Astrocyte of the spinal cord (primary cell): ENCODE data around the gene NR5A2.

ENCODE experiments used
- DNase-seq: peaks from one replicate; pipeline ENCODE4 v3.0.0; 2011; ENCODE audit warnings: low read depth, low spot score
- H3K4me3 ChIP-seq: 2 replicates; pipeline ENCODE4 v1.5.1; 2011; ENCODE audit warnings: low read depth, mild to moderate bottlenecking, low read length, moderate library complexity
- in situ Hi-C: cut with HindIII; loops from 2 replicates; pipeline ENCODE4 v1.10.0; 2017; ENCODE audit warnings: low sequenced_read_pairs
- TF ChIP-seq, protein P1 (sequence below): IDR thresholded peaks from 2 replicates; pipeline ENCODE4 v1.5.1; 2012; ENCODE audit warnings: low read depth, mild to moderate bottlenecking, low read length, inconsistent platforms

Gene NR5A2

DNA sequence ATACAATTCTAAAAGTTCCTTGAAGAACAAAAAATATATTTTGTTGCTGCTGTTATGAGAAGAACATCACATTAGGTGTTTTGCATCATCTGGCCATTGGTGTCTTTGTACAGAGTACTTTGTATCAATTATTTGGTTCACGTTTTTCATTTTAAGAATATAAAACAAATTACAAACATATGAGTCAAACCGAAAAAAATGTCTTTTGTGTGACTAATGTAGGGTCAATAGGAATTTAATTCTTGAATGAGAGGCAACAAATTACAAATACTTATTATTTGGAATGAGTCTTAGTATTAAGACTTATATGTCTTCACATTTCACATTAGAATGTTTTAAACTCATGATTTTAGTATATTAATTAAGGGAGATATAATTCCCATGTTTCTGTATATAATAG, 54.8 kb downstream of the NR5A2 start:
- DNase-seq, result no peak
- TF ChIP-seq, protein P1, sequence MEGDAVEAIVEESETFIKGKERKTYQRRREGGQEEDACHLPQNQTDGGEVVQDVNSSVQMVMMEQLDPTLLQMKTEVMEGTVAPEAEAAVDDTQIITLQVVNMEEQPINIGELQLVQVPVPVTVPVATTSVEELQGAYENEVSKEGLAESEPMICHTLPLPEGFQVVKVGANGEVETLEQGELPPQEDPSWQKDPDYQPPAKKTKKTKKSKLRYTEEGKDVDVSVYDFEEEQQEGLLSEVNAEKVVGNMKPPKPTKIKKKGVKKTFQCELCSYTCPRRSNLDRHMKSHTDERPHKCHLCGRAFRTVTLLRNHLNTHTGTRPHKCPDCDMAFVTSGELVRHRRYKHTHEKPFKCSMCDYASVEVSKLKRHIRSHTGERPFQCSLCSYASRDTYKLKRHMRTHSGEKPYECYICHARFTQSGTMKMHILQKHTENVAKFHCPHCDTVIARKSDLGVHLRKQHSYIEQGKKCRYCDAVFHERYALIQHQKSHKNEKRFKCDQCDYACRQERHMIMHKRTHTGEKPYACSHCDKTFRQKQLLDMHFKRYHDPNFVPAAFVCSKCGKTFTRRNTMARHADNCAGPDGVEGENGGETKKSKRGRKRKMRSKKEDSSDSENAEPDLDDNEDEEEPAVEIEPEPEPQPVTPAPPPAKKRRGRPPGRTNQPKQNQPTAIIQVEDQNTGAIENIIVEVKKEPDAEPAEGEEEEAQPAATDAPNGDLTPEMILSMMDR, result no peak
- H3K4me3 ChIP-seq, result no peak overlapping the region
- in situ Hi-C loops, result no loop called here

DNA sequence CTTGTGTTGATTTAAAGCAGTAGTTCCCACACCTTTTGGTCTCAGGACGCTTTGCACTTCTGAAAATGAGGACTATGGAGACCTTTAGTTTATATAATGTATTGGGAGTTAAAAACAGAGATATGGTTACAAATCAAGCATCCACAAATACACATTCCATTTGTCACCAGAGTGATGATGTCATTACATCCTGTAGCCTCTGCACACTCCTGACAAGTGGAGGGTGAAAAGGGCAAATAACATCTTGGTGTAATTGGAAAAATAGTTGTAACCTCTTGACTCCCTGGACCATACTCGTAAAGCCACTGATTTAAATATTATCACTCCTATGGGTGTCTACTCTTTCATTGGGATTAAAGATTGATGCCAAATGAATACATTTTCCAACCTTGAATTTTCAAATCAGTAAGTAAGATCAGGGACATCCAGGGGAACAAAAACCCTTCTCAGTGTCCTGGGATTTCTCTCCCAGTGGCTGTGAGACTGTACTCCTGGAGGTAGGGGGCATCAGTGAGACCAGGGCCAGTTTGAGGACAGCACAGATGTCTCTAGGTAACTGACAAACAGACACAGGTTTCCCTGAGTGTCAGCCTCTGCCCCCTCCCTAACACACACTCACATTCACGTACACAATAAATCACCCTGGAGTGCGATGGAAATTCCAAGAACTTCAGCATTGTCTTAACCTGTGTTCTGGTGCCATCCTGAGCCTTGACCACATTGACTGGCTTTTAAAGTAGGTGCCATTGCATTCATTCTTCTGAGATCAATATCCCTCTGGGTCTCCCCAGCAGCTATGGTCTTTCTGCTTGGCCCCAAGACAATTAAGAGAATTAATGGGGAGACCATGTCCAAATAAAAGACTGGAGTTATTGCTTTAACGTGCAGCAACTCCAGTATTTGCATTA, 63.0 kb downstream of the NR5A2 start:
- H3K4me3 ChIP-seq, result no peak overlapping the region
- in situ Hi-C loops, result no loop called here
- TF ChIP-seq, protein P1, result peak; percentile 7
- no peak for DNase-seq

DNA sequence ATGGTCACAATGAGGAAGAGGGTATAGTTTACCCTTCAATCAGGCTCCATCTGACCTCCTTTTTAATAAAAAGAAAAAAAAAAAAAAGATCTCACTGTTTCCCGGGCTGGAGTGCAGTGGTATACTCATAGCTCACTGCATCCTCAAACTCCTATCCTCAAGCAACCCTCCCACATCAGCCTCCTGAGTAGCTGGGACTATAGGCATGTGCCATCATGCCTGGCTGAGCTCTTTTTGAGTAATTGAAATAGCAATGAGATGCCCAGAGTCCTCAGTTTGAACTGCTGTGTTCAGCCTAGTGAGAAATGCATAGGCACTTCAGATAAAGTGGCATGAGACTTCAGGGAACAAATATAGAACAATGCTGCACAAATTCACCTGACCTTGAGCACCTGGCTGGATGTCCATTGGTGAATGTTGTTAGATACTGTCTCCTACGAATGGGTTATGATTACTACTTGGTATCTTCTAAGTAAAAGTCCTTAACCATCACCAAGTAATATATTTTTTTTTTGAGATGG, 67.6 kb downstream of the NR5A2 start:
- TF ChIP-seq, protein P1, result no peak
- in situ Hi-C loops, result no loop called here
- DNase-seq, result no peak

DNA sequence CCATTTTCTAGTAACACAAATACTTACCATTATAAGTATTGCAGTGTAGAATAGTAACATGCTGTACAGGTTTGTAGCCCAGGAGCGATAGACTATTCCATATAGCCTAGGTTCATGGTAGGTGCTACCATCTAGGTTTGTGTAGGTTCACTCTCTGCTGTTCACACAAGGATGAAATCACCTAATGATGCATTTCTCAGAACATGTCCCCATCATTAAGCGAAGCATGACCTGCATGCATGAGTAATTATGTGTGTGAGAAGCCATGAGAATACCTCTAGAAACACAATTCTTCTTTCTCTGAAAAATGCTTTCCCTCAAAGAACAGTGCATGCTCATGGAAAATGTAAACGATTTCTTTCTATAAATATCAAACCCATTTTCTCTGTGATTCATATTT, 69.3 kb downstream of the NR5A2 start:
- in situ Hi-C loops, result no loop called here
- DNase-seq, result no peak
- TF ChIP-seq, protein P1, result no peak
- no peak overlapping the region for H3K4me3 ChIP-seq

More for the DNA sequence above, 67.6 kb downstream of the NR5A2 start:
- no peak overlapping the region for H3K4me3 ChIP-seq

DNA sequence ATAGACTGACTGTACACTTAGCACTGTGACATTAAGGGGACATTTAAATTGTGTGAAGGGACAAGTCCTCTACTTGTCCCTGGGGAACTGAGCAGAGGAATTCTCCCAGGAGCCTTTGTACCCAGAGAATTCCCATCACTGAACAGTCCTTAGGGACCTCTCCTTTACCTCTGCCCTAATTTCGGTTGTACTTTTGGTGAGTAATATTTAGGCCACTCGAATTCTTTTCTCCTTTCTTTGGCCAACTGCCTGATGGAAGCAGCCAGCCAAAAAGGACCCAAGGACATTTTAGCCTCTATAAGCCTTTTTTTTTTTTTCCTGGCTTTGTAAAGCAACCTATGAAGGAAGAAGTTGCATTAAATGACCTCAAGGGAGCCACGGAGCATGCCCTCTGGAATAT, 71.5 kb downstream of the NR5A2 start:
- no peak overlapping the region for H3K4me3 ChIP-seq
- in situ Hi-C loops, result no loop called here
- DNase-seq, result no peak
- TF ChIP-seq, protein P1, result no peak

DNA sequence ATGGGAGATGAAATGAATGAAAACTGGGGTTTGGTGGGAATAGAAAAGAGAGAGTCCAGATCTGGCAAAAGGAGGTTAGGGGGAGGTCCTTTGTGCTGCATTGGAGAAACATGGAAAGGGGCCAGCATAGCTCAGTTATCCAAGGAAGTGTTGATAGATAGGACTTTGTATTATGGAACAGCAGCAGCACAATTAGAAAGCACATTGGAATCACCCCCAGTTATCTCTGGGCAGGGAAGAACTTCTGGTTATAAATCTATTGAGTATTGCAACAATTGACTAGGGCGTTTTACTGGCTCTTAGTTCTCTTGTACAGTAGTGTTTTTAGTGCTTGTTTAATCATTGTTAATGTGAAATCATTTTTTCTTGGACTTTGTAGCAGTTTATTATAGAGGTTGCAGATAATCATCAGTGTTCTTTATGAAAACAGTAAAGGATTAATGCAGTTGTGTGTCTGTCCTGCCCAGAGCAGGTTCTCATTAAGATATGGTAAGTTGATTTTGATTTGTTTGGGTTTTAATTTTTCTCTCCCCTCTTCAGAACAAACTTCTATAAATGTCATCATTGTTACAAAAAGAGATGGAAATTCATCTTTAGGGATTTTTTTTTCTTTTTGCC, 76.6 kb downstream of the NR5A2 start:
- no peak overlapping the region for H3K4me3 ChIP-seq
- TF ChIP-seq, protein P1, result no peak
- no peak for DNase-seq
- in situ Hi-C loops, result no loop called here
